LNCAP (cell line): ENCODE measurements around the gene CALHM3.

Experiments
- TF ChIP-seq, protein P1 (sequence below): fragments of 450-650 bp; IDR thresholded peaks from 2 replicates; pipeline ENCODE4 v1.5.1; 2017; ENCODE audit warnings: mild to moderate bottlenecking

Gene CALHM3

DNA sequence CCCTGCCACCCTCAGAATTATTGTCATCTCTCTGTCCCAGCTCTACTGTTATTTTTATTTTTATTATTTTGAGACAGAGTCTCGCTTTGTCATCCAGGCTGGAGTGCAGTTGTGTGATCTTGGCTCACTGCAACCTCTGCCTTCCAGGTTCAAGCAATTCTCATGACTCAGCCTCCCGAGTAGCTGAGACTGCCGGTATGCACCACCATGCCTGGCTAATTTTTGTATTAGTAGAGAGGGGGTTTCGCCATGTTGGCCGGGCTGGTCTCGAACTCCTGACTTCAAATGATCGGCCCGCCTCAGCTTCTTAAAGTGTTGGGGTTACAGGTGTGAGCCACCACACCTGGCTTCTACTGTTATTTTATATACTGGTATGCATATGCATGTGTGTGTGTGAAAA lies 37.8 kb downstream of the CALHM3 start:
- TF ChIP-seq, protein P1, sequence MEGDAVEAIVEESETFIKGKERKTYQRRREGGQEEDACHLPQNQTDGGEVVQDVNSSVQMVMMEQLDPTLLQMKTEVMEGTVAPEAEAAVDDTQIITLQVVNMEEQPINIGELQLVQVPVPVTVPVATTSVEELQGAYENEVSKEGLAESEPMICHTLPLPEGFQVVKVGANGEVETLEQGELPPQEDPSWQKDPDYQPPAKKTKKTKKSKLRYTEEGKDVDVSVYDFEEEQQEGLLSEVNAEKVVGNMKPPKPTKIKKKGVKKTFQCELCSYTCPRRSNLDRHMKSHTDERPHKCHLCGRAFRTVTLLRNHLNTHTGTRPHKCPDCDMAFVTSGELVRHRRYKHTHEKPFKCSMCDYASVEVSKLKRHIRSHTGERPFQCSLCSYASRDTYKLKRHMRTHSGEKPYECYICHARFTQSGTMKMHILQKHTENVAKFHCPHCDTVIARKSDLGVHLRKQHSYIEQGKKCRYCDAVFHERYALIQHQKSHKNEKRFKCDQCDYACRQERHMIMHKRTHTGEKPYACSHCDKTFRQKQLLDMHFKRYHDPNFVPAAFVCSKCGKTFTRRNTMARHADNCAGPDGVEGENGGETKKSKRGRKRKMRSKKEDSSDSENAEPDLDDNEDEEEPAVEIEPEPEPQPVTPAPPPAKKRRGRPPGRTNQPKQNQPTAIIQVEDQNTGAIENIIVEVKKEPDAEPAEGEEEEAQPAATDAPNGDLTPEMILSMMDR: no peak

DNA sequence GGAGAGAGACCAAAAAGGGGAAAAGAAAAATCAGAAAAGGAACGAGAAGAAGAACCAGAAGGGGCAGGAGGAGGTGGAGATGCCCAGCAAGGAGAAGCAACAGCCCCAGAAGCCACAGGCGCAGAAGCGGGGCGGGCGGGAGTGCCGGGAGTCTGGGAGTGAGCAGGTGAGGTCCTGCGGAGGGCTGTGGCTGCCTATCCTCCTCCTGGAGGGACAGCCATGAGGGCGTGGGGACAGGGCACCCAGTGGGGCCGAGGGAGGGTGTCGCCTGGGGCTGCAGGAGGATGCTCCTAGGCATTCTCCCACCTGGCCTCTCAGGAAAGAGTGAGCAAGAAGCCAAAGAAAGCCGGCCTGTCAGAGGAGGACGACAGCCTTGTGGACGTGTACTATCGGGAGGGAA lies 38.6 kb downstream of the CALHM3 start:
- TF ChIP-seq, protein P1: no peak

DNA sequence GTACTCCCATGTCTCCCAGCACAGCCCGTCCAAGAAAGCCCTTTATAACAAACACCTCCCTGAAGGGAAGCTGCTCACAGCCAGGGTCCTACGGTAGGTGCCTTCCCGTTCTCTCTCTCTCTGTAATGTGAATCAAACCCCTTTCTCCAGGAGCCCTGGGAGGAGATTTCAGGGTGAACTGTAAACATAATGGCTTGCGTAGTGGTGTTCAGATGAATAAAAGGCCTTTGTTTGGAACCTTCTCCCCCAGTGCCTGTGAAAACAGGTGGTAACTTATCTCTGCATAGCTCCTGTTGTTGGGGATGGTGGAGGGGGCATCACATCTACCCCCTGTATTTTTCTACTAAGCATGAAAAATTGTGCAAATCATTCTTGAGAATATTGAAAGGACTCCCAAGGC lies 39.3 kb downstream of the CALHM3 start:
- TF ChIP-seq, protein P1: no peak

DNA sequence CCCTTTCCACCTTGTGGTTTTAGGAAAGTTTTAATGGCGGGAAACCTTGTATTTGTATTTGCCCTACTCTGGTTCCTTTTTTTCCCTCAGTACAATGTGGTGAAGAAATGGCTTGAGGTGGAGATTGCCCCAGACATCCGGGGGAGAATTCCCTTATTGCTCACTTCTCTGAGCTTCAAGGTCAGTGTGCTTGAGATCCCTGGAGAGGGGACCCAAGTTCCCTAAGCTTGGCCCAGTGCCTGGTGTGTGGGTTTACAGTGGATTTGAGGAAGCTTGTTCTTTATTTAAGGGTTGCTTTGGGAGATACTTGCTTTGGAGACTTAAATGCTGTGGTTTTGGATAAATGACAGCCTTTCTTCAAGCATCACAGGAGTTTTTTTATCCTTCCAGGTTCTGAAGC lies 45.2 kb downstream of the CALHM3 start:
- TF ChIP-seq, protein P1: no peak

DNA sequence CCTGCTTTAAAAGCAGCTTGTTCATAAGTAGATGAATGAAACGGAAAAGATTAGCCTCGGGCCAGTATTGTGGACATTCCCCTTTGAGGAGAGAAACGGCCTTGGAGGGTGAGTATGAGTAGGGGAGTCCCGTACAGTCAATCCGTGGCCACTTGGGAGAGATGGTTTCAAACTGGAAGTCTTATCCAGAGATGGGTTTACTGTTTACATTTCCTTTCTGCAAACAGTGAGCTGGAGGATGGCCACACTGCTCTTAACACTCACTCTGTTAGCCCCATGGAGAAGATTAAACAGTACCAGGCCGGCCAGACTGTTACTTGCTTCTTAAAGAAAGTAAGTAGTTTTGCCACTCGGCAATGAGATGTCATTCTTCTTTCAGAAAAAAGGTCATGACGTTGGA lies 47.1 kb downstream of the CALHM3 start:
- TF ChIP-seq, protein P1: no peak

DNA sequence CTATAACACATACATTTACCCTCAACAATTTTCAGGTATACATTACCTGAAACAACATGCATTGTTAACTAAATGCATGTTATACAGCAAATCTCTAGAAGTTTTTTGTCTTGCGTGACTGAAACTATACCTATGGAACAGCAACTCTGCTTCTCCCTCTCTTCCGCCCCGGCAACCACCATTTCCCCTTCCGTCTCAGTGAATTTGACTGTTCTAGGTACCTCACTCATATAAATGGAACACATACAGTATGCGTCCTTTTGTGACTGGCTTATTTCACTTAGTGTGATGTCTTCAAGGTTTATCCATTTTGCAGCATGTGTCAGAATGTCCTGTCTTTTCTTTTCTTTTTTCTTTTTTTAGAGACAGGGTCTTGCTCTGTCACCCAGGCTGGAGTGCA lies 49.4 kb downstream of the CALHM3 start:
- TF ChIP-seq, protein P1: no peak

DNA sequence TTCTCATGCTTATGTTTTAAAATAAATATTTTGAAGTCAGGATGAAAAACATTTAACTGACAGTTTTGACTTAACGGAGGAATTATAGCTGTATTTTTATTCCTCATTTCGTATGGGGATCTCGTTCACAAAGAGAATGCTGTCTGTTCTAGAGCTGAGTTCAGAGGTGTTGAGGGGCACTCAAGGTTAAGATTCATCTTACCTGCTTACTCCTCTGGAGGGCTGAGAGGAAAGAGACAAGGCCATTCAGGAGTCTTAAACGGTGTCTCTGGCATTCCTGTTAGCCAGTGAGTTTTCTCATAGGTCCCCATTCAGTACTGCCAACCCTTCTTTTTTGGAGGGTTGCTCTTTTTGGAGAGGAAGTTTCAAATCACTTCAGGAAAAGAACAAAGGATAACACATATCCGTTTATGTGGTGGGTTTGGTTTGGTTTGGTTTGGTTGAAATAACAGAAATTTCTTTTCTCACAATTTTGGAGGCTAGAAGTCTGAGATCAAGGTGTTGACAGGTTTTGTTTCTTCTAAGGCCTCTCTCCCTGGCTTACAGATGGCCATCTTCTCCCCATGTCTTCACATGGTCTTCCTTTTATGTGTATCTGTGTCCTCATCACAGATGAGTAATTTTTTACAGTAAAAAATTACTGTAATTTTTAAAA lies 49.9 kb downstream of the CALHM3 start:
- TF ChIP-seq, protein P1: no peak

DNA sequence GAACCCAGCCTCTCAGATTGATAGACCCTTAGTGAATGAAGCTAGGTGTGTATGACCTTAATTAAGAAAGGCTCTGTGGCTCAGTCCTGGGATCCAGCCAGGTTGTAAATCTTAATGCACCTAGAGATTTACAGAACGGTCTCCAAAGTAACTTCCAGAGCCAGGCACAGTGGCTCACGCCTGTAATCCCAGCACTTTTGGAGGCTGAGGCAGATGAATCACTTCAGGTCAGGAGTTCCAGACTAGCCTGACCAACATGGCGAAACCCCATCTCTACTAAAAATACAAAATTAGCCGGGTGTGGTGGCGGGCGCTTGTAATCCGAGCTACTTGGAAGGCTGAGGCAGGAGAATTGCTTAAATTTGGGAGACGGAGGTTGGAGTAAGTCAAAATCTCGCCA lies 51.2 kb downstream of the CALHM3 start:
- TF ChIP-seq, protein P1: no peak
